ENCODE measurements around the gene SCAMP3. TPM values are rescaled to one million over a fixed set of nuclear protein-coding genes. Genes with fewer than 3 reads are reported as not detected.
A peak's percentile ranks its signal among the peaks of the same experiment; 100 is the strongest.
"Not testable (repeated sequence)": the region's sequence is repeated elsewhere in the genome, so short reads cannot be mapped to it uniquely, and the experiment has no call there.

Gene SCAMP3
- total RNA-seq, 1 donor from 2014 or later = 58.7 TPM

- Mint-ChIP-seq H3K27ac (peak overlapping the region; percentile 96), H3K36me3 (no peaks in the 10 kb centered on the region), H3K27me3 (no peaks in the 10 kb centered on the region), H3K9me3 (no peaks in the 10 kb centered on the region), H3K4me1 (ENCODE audit: unreplicated experiment) (peaks cover 24% of the 10 kb centered on the region), H3K4me3 (peak overlapping the region; percentile 94)
- TF ChIP-seq CTCF (conservative IDR thresholded peaks at IDR 0.05) = peak; percentile 24
- no peak for DNase-seq (ENCODE audit: extremely low spot score, unreplicated experiment)
These were observed 35.3 kb downstream of the SCAMP3 start for GRCh38 chr1:155226910-155227260.

GRCh38 chr1:155226188-155226909, 35.8 kb downstream of the SCAMP3 start:
- H3K27me3 Mint-ChIP-seq = no peaks in the 10 kb centered on the region
- no peak for DNase-seq (ENCODE audit: extremely low spot score, unreplicated experiment)

GRCh38 chr1:155225404-155225759, 36.8 kb downstream of the SCAMP3 start:
- Mint-ChIP-seq H3K27ac (peak overlapping the region; percentile 87), H3K4me3 (peak overlapping the region; percentile 94), H3K4me1 (ENCODE audit: unreplicated experiment) (peaks cover 24% of the 10 kb centered on the region)
- not testable (repeated sequence) for DNase-seq (ENCODE audit: extremely low spot score, unreplicated experiment); H3K27me3 Mint-ChIP-seq; H3K36me3 Mint-ChIP-seq; H3K9me3 Mint-ChIP-seq

More at GRCh38 chr1:155226188-155226909, 35.8 kb downstream of the SCAMP3 start:
- Mint-ChIP-seq H3K36me3 (no peaks in the 10 kb centered on the region), H3K4me3 (peak overlapping the region; percentile 94), H3K4me1 (ENCODE audit: unreplicated experiment) (peaks cover 24% of the 10 kb centered on the region), H3K27ac (peak overlapping the region; percentile 96), H3K9me3 (no peaks in the 10 kb centered on the region)
- TF ChIP-seq CTCF (conservative IDR thresholded peaks at IDR 0.05) = peak; percentile 59

- no peak for TF ChIP-seq CTCF (conservative IDR thresholded peaks at IDR 0.05)
- no peaks in the 10 kb centered on the region for H3K9me3 Mint-ChIP-seq
- no peaks in the 10 kb centered on the region for H3K27me3 Mint-ChIP-seq
- H3K4me3 Mint-ChIP-seq = no peak overlapping the region
- no peaks in the 10 kb centered on the region for H3K36me3 Mint-ChIP-seq
- no peak for DNase-seq (ENCODE audit: extremely low spot score, unreplicated experiment)
- peaks cover 33% of the 10 kb centered on the region for H3K4me1 Mint-ChIP-seq (ENCODE audit: unreplicated experiment)
- no peak overlapping the region for H3K27ac Mint-ChIP-seq
These were observed 39.1 kb downstream of the SCAMP3 start for GRCh38 chr1:155223047-155223446.

GRCh38 chr1:155220211-155220965, 41.8 kb downstream of the SCAMP3 start:
- peak overlapping the region; percentile 7 for H3K4me3 Mint-ChIP-seq
- not testable (repeated sequence) for H3K27me3 Mint-ChIP-seq; H3K9me3 Mint-ChIP-seq; H3K36me3 Mint-ChIP-seq; DNase-seq (ENCODE audit: extremely low spot score, unreplicated experiment)
- peaks cover 19% of the 10 kb centered on the region for H3K4me1 Mint-ChIP-seq (ENCODE audit: unreplicated experiment)
- H3K27ac Mint-ChIP-seq = peak overlapping the region; percentile 96

- TF ChIP-seq CTCF (conservative IDR thresholded peaks at IDR 0.05) = no peak
- Mint-ChIP-seq H3K4me1 (ENCODE audit: unreplicated experiment) (peaks cover 14% of the 10 kb centered on the region), H3K36me3 (peaks cover 4% of the 10 kb centered on the region), H3K4me3 (peak overlapping the region; percentile 30), H3K27ac (peak overlapping the region; percentile 96), H3K9me3 (no peaks in the 10 kb centered on the region), H3K27me3 (no peaks in the 10 kb centered on the region)
- no peak for DNase-seq (ENCODE audit: extremely low spot score, unreplicated experiment)
These were observed 42.5 kb downstream of the SCAMP3 start for GRCh38 chr1:155219592-155220031.

Measured in type B pancreatic cell (in vitro differentiated cells).